ENCODE data around the gene RBM33. TPM values are rescaled to one million over a fixed set of nuclear protein-coding genes. Genes with fewer than 3 reads are reported as not detected.

The RBM33 gene
- polyA plus RNA-seq, 1 donor (not counting 4 experiments of a cell fraction or from before 2014, with no cell fraction given), result 8.9 TPM

DNA sequence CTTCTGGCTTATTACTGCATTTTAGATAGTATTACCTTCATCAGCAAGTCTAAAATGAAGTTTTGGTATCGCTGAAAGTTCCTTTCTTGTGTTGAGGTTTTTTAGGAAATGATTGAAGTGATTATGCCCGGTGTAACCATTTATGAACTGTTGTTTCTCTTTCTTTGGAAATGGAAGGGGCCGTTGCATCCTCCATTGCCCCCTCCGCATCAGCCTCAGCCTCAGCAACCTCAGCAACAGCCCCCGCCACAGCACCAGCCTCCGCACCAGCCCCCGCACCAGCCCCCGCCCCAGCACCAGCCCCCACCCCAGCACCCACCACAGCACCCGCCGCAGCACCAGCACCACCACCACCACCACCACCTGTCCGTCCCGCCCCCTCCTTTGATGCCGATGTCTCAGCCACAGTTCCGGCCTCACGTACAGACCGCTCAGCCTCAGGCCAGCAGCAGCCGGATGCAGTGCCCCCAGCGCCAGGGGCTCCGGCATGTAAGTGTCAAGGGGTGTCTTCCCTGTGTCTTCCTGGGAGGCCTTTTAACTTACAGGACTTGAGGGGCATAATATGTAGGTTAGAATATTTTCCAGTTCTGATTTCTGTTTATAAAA lies 95.2 kb downstream of the RBM33 start:
- no peaks in the 10 kb centered on the region for H3K9me1 ChIP-seq (ENCODE audit: control insufficient read depth, extremely low read depth, insufficient read depth, low read length)
- H3K9ac ChIP-seq (ENCODE audit: control insufficient read depth, extremely low read depth, insufficient read depth, low read length), result no peak overlapping the region
- H3K4me3 ChIP-seq (ENCODE audit: control insufficient read depth in 2 of 3, extremely low read depth in 1 of 3, insufficient read depth in 2 of 3, low read depth in 1 of 3, low read length in 3 of 3), result no peak overlapping the region
- peaks cover 8 to 21% of the 10 kb centered on the region in 2 experiments for H3K36me3 ChIP-seq (ENCODE audit: control insufficient read depth in 2 of 2, extremely low read depth in 1 of 2, insufficient read depth in 2 of 2, low read length in 2 of 2)
- H3K27me3 ChIP-seq (ENCODE audit: control insufficient read depth, extremely low read depth, insufficient read depth, low read length), result no peaks in the 10 kb centered on the region
- dilution Hi-C loops (cut with MboI; ENCODE audit: extremely low pct_ligation_motif_present, low sequenced_read_pairs), result loop anchor here (25.0 kb wide), 1 partner anchor 152 kb away; no protein-coding TSS in a partner anchor
- no peaks in the 10 kb centered on the region for H4K20me1 ChIP-seq (ENCODE audit: control insufficient read depth, extremely low read depth, insufficient read depth, low read length)
- no peak for DNase-seq (ENCODE audit: low read depth, low spot score)
- no peak for FAIRE-seq
- H3K79me2 ChIP-seq (ENCODE audit: control insufficient read depth, insufficient read depth, low read length), result peaks cover 3% of the 10 kb centered on the region
- H2AFZ ChIP-seq (ENCODE audit: control insufficient read depth, low read length), result no peak overlapping the region
- H3K4me1 ChIP-seq (ENCODE audit: control insufficient read depth, extremely low read depth, insufficient read depth, low read length), result no peaks in the 10 kb centered on the region
- no peak overlapping the region for H3K4me2 ChIP-seq (ENCODE audit: control insufficient read depth, extremely low read depth, insufficient read depth, low read depth, low read length)
- TF ChIP-seq EZH2 (IDR thresholded peaks at IDR 0.05; ENCODE audit: low read length), result no peak
- TF ChIP-seq, protein P1, sequence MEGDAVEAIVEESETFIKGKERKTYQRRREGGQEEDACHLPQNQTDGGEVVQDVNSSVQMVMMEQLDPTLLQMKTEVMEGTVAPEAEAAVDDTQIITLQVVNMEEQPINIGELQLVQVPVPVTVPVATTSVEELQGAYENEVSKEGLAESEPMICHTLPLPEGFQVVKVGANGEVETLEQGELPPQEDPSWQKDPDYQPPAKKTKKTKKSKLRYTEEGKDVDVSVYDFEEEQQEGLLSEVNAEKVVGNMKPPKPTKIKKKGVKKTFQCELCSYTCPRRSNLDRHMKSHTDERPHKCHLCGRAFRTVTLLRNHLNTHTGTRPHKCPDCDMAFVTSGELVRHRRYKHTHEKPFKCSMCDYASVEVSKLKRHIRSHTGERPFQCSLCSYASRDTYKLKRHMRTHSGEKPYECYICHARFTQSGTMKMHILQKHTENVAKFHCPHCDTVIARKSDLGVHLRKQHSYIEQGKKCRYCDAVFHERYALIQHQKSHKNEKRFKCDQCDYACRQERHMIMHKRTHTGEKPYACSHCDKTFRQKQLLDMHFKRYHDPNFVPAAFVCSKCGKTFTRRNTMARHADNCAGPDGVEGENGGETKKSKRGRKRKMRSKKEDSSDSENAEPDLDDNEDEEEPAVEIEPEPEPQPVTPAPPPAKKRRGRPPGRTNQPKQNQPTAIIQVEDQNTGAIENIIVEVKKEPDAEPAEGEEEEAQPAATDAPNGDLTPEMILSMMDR (optimal IDR thresholded peaks at IDR 0.05 in 1 of 3, IDR thresholded peaks at IDR 0.05 in 1 of 3, conservative IDR thresholded peaks at IDR 0.05 in 1 of 3; ENCODE audit: extremely low read depth in 1 of 3, insufficient read depth in 2 of 3, low read length in 3 of 3), result no peak
- H3K27ac ChIP-seq (ENCODE audit: control insufficient read depth, insufficient read depth, low read length), result no peak overlapping the region
- H3K9me3 ChIP-seq (ENCODE audit: control insufficient read depth, low read depth, low read length), result no peaks in the 10 kb centered on the region

DNA sequence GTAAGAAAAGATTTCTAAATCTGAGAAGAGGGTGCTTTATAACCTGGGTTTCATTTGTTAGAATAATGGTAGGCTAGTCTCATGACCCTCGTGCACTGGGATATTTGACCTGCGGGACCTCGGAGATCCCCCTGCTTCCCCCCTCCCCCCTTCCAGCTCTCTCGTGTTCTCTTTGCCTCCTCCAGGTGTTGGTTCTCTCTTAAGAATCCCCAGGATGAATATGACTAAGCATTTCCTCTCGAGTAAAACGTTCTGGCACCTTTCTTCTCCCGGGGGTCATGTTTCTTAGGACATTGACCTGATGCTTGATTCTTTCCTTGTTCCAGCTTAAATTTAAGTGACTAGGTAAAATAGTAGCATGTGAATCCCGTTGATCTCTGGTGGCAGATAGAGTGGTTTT lies 96.6 kb downstream of the RBM33 start:
- Histone ChIP-seq H3K27me3 (ENCODE audit: control insufficient read depth, extremely low read depth, insufficient read depth, low read length) (no peaks in the 10 kb centered on the region), H3K9ac (ENCODE audit: control insufficient read depth, extremely low read depth, insufficient read depth, low read length) (no peak overlapping the region), H3K9me3 (ENCODE audit: control insufficient read depth, low read depth, low read length) (no peaks in the 10 kb centered on the region), H3K4me2 (ENCODE audit: control insufficient read depth, extremely low read depth, insufficient read depth, low read depth, low read length) (no peak overlapping the region), H3K4me1 (ENCODE audit: control insufficient read depth, extremely low read depth, insufficient read depth, low read length) (no peaks in the 10 kb centered on the region), H3K36me3 (ENCODE audit: control insufficient read depth in 2 of 2, extremely low read depth in 1 of 2, insufficient read depth in 2 of 2, low read length in 2 of 2) (peaks cover 16 to 24% of the 10 kb centered on the region in 2 experiments), H2AFZ (ENCODE audit: control insufficient read depth, low read length) (no peak overlapping the region), H4K20me1 (ENCODE audit: control insufficient read depth, extremely low read depth, insufficient read depth, low read length) (no peaks in the 10 kb centered on the region), H3K9me1 (ENCODE audit: control insufficient read depth, extremely low read depth, insufficient read depth, low read length) (no peaks in the 10 kb centered on the region), H3K4me3 (ENCODE audit: control insufficient read depth in 2 of 3, extremely low read depth in 1 of 3, insufficient read depth in 2 of 3, low read depth in 1 of 3, low read length in 3 of 3) (no peak overlapping the region), H3K79me2 (ENCODE audit: control insufficient read depth, insufficient read depth, low read length) (peaks cover under 1% of the 10 kb centered on the region), H3K27ac (ENCODE audit: control insufficient read depth, insufficient read depth, low read length) (no peak overlapping the region)
- dilution Hi-C loops (cut with MboI; ENCODE audit: extremely low pct_ligation_motif_present, low sequenced_read_pairs), result loop anchor here (25.0 kb wide), 1 partner anchor 154 kb away; no protein-coding TSS in a partner anchor
- DNase-seq (ENCODE audit: low read depth, low spot score), result no peak
- TF ChIP-seq, protein P1 (optimal IDR thresholded peaks at IDR 0.05 in 1 of 3, IDR thresholded peaks at IDR 0.05 in 1 of 3, conservative IDR thresholded peaks at IDR 0.05 in 1 of 3; ENCODE audit: extremely low read depth in 1 of 3, insufficient read depth in 2 of 3, low read length in 3 of 3), result no peak
- no peak for TF ChIP-seq EZH2 (IDR thresholded peaks at IDR 0.05; ENCODE audit: low read length)
- FAIRE-seq, result no peak
